ENCODE results near the gene RASAL2.

Gene RASAL2

DNA sequence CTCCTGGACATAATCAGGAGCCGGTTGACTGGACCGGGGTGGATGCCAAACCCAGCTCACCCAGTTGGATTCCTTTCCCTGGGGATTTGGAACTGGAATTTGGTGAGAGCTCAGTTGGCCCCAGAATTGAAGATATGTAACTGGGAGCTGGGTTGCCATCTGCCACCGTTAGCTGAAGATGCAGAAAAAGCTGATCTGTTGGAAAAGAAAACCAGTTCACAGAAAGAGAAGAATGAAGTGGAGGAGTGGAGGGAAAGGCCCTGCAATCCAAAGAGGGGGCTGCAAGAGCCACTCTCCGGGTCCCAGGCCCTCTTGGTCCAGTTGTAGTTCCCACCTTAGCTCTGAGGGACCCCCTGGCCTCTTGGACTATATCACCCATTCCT is 435.0 kb downstream of the RASAL2 start:
- peak; percentile 34 for DNase-seq

DNA sequence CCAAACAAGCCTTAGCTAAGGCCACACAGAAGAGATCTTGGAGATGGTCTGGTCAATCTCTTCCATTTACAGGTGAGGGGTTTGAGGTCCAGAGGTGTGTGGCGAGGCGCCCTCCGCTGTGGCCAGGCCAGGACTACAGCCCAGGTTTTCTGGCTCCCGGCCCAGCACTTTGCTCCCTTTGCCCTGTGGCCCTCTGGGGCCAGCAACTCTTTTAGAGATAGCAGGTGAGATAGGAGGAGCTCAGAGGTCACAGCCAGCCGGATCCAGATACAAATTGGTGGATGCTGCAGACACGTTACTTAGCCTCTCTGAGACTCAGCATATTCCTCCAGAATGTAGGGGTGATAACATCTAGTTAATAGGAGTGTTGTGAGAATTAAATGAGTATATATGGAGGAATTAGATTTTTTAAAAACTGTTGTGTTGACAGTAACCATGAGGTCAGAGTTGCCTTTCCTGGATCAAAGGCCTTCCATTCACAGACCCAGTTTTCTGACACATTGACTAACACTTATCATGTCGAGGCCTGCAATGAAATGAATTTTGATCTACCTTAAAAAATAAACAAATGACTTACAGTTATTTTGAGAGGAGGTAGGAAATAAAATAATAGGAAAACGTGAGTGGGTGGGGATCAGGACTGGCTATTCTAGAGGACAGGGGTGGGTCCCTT is 435.6 kb downstream of the RASAL2 start:
- no peak for DNase-seq

DNA sequence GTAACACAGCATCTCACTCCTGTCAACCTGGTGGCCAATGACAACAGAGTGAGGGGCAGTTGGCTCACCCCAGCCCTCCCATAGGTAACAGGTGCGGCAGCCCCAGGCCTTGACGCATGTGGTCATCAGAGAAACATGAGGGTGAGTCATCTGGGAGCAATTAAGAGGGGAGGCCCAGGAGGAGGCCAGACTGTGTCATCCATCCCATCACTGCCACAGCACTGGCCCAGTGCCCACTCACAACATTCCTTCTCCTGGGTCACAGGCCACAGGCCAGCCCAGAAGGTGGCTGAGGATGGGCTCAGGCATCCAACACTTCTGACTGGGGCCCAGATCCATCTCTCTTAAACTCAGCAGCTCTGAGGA is 436.1 kb downstream of the RASAL2 start:
- no peak for DNase-seq

DNA sequence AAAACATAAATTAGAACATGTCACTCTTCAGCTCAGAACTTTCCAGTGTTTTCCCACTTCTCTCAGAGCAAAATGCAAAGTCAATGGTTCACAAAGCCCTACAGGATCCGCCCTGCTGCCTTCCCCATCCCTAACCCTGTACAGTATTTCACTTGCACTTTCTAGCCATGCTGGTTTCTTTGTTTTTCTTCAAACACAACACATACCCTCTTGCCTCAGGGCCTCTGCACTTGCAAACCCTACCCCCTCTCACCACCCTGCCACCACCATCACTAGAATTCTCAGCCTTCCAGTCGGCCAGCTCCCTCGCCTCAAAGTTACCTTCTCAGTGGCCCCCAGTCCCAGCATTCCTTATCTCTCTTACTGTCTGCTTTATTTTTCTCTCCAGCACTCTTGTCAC is 436.6 kb downstream of the RASAL2 start:
- DNase-seq: no peak

DNA sequence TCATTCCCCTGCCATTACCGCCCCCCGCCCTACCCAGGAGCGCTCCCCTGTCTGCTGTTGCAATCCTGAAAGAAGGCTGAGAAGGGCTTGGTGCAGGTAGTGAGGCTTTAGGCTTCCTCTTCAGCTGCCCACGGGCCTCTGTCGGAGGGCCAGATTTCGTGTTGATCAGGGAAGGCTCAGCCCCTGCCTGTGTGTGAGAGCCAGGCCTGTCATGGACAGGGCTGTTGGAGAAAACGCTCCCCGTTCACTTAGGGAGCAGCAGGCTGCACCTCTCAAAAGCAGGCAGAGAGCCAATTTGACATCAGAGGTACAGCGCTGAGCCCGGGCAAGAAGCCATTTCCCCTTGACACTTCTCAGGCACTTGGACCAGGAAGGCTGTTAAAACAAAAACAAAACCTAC is 438.0 kb downstream of the RASAL2 start:
- peak; percentile 75 for DNase-seq

DNA sequence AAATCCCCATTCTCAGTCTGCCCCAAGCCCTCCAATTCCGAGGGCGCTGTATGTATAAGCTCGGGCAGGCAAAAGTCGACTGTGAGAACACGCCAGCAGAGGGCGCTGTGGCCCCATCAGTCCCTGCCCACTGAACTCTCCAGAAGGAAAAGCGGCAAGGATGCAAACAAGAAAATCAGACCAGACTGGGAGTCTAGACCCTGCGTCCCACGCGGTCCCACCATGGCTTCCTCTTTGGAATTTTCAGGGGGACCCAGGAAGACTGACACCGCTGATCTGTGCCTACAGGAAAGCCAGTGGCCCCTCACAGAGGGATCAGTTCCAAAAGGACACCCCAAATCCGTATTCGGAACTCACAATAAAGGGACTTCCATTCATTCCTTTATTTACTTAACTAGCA is 438.5 kb downstream of the RASAL2 start:
- DNase-seq: peak; percentile 79

DNA sequence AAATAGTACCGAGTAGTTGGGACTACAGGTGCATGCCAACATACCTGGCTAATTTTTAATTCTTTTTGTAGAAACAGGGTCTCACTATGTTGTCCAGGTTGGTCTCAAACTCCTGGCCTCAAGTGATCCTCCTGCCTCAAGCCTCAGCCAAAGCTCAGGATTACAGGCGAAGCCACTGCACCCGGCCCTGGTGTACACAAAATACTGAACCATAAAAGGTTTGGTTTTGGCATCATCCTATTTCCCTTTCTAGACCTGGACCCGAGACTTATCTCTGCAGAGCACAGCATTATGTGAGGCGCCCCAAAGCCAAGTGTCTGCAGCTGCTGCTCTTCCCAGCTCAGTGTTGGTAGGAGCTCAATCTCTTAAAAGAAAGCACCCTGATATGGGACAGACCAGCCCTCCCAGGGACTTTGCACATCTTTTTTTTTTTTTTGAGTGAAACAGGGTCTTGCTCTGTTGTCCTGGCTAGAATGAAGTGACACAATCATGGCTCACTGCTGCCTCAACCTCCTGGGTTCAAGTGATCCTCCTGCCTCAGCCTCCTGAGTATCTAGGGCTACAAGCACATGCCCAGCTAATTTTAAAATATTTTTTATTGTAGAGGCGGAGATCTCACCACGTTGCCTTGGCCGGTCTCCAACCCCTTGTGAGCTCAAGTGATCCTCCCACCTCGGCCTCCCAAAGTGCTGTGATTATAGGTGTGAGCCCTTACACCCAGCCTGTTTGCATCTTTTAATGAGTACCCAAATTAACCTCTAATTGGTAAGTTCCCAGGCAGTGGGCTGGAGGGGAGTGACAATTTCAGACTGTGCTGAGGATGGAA is 439.4 kb downstream of the RASAL2 start:
- no peak for DNase-seq
